Posterior cingulate gyrus (tissue), 11 donors: ENCODE results near the gene PLXNC1.

ENCODE experiments used
- DNase-seq, 10 donors: peaks; one replicate each; pipeline versions ENCODE4 v3.0.0 to v3.0.0-alpha.2; 2020 to 2021; ENCODE audit warnings: mixed read lengths in 3 of 10
- intact Hi-C: fragments of 100-400 bp; cut with DNase I; formaldehyde crosslinking; loops from one replicate; pipeline ENCODE4 v1.15.1; 2023

The PLXNC1 gene

DNA sequence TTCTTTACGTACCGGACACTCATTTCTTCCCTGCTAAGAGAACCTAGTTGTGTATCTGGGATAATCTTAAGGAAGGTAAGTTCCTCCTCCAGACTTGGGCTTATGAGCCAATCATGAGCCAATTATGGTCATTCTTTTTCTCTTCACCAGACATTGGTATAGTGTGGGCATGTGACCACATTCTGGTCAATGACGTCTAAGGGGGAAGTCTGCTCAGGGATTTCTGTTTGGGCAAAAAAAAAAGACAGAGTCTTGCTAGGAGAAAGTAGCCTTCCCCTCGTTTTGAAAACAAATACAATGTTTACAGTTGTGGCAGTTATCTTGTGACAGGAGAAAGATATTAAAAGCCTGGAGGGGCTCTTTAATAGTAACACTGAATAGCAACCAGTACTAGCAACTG lies 20.1 kb upstream of the PLXNC1 start:
- intact Hi-C loops = no loop called here

DNA sequence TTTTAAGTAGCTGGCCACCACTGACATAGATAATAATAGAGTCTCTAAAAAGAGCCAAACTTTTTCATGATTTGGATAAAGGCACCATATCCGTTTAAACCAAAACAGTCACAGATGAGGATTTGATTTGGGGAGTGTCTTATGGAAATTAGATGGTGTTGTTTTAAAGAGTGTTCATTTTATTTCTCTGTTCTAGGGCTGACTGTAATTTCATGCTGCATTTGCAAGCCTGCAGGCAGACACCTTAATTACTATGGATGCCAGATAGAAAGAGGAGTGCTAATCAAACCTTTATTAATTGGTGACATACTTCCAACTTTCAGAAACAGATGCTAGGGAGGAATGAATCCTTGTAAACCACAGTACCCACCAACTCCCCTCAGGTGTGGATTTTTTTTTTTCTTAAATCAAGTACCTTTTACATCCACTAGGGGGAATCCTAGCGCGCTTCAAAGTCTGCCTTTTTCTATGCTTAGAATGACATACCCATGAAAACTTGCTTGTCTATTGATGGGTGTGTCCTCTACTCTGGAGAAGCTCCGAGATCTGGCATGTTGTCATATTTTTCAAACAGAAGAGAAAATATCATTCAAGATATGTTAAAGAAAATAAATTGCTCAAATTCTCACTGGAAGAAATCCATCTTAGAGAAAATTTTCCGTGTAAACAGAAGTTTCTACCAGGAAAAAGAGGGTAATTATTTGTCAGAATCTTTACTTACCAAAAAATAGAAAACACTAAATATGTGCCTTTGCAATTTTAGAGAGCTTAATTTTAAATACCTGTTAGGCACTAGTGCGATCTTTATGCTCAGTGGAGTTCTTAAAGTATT lies 14.2 kb upstream of the PLXNC1 start:
- intact Hi-C loops = loop anchor here (1.0 to 10.0 kb wide), 2 partner anchors 399 to 851 kb away; no protein-coding TSS in a partner anchor
- DNase-seq = no peak

More for the DNA sequence above, 20.1 kb upstream of the PLXNC1 start:
- no peak for DNase-seq

DNA sequence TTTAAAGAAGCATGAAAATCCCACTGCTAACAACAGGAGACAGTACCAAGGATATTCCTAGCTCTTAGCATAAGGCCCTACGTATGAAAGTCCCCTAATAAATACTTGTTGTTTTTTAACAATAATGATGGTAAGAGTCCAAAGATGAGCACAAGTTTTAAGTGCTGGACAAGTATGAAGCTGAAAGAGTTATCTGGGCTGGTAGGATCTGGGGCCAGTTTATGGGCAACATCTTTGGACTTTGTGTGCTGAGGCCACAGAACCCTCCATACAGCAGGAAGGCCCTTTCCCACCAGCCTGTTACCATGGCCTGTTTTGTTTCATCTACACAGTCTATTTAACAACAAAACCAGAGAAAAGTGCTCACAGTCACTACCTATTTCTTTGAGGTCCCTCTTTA lies 12.5 kb upstream of the PLXNC1 start:
- intact Hi-C loops = loop anchor here (10.0 kb wide), 1 partner anchor 849 kb away; no protein-coding TSS in a partner anchor
- no peak for DNase-seq

DNA sequence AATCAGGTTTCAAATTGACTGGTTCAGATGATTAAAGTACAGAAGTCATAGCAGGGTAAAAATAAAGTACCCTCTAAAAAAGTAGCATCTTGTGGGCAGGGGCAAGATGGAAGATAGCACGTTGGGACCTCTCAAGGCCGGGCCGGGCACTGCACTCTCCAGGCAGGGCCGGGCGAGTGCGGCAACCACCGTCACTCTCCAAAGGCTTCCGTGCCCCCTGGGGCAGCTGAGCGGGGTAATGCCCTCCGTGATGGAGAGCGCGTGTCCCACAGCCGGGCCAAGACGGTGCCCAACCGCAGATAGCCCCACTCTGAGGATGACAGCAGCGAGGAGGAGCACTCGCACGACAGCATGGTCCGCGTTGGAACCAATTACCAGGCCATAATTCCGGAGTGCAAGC lies 8.6 kb upstream of the PLXNC1 start:
- intact Hi-C loops = loop anchor here (10.0 kb wide), 1 partner anchor 845 kb away; no protein-coding TSS in a partner anchor
- DNase-seq = peak in 1 of 10 donors; percentile 77

DNA sequence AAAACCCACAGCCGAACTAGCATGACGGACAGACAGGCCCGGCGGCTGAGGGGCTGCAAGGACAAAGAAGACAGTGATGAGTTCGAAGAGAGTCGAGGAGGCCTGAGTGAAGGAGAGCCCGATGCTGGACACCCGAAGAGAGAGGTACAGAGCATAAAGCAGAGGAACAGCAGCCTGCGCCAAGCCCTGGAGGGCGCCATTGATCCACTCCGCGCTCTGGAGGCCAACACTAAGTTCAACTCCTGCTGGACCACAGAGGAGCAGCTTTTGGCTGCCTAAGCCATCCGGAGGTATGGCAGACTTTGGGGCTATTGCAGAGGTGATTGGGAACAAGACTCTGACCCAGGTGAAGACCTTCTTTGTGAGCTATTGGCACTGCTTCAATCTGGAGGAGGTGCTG lies 7.8 kb upstream of the PLXNC1 start:
- peak in 1 of 10 donors; percentile 82 for DNase-seq

DNA sequence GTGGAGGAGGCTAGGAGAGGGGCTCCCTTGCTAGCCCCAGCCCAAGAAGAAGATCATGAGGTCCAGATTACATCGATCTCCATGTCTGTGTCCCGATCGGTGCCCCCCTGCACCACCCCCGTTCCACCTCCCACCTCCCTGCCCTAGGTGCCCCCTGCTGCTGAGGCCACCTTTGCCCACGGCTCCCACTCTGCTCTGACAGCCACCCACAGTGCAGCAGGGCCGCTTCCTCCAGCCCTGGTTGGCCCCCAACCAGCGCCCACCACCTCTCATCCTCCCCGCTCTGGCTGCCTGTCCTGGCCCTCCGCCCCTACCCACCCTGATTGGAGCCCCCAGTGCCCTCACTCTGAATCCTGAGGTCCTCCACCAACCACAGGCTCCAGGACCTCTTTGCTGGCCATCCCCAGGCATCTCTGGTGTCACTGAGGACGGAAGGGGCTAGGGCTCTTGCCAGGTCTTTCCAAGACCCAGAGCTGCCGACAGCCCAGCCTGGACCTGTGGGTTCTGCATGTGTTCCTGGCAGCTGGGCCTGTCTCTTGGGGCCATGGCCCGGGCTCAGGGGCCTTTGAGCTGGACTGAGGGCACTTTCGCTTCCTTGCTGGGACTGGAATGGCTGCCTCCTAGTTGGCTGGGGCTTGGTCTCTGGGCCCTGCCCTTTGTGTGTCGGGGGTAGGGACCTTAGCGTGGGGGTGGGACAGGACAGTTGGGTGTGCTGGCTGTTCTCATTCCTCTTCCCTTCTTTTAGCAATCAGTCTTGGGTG lies 7.2 kb upstream of the PLXNC1 start:
- intact Hi-C loops = no loop called here
- DNase-seq = peak in 3 of 10 donors; percentile 72 to 79 (median 73)

More for the DNA sequence above, 7.8 kb upstream of the PLXNC1 start:
- intact Hi-C loops = no loop called here

DNA sequence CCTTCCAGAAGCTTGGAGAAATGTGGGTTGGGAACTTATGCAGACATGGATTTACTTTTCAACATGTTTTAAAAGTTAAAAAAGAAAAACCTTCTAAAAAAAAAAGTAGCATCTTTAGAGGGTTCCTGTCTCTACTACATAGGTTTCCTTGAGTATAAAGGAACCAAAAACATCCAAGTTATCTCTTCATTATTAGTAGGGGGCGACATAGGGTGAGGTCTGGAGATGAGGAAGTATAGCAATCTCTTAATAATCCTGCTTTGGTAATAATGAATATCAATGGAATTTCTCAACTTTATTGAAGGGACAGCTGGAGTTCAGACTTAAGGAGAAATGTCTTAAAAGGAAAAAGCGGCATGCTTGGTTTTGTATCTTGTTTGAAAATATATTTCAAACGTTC lies 6.5 kb upstream of the PLXNC1 start:
- no peak for DNase-seq
- intact Hi-C loops = no loop called here

DNA sequence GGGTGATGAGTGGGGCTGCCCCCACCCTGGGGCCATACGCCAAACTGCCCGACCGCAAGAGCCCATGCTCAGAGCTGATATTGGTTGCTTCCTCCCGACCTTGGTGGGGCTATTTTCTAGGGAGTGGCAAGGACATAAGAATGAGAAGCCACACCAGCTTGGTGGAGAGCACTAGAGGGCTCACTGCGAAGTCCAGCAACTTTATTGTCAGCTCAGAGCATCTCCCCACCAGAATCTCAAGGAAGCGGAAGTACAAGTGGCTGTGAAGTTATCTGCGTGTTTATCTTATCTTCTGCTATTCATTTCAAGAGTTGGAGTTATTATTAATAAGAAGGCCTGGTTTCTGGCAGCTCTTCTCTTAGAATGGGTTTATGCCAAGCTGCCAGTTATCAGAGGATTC lies 4.9 kb upstream of the PLXNC1 start:
- intact Hi-C loops = no loop called here
- DNase-seq = no peak

DNA sequence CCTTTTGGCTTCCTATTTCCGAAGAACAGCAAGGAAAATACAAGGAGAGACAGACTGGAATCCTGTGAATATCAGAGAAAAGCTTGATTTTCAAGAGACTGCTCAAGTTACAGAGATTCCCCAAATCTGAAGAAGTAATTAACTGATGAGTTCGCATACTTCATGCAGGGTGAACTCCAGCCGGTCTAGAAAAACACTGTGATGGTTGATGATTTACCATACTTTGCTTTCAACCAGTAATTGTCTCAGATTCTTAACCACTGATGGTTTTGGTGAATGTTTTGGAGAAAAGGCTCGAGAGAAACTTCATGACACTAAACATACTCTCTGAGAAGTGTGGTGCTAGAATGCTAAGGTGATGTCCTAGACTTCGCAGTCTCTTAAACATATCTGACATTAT lies 4.4 kb upstream of the PLXNC1 start:
- intact Hi-C loops = loop anchor here (2.0 kb wide), 1 partner anchor 291 kb away; no protein-coding TSS in a partner anchor
- no peak for DNase-seq

DNA sequence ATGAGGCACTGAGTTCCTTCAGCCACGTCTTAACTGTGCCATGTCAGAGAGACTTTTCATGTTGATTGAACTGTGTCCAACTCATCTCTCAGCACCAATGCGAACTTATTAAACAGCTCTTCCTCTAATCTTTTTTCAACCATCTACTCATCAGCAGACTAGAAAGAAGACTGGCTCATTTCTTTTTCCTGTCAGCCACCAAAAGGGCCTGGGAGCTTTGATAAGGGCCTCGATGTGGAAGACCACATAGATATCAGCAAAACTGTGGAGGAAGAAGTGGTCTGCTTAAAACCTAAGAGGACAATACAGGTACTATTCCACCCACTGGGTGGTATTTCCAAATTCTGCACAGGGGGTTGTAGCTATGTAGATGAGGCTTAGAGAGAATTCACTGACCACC lies 3.6 kb upstream of the PLXNC1 start:
- no peak for DNase-seq

DNA sequence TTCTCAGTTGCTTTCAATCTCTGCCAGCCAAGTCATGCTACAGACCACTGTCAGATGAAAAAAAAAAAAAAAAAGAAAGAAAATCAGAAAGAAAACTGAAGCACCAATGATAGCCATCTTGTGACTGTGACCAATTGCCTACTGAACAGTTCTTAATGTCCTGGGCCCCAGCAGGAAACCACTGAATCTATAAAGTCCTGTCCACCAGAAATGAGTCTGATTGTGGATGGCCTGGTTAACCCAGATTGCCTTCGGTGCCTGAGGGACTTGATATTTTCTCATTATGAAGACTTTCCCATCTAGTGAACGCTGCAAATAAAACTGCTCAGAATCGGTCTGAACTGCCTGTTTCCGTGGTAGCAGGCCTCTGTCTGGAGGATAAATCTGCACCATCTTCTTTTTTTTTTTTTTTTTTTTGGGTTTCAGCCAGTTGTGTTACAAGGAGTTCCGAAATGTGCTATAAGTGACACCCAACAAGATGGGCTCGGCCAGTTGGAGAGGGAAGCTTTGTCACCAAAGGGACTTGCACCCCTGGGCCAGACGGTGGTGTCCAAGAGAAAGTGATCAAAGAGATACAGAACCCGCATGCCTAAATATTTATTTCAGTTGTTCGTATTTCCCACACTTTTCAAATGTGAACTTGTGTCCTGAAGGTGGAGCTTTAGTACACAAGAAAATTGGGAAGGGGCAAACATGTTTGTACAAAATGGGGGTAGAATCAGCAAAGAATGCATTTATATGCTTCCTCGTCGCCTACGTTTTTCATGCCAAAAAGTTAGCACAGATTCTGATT lies 3.0 kb upstream of the PLXNC1 start:
- DNase-seq = peak in 5 of 10 donors; percentile 38 to 85 (median 82)
- intact Hi-C loops = loop anchor here (1.0 to 2.0 kb wide), 2 partner anchors 289 to 387 kb away; no protein-coding TSS in a partner anchor

More for the DNA sequence above, 3.6 kb upstream of the PLXNC1 start:
- intact Hi-C loops = loop anchor here (1.0 to 2.0 kb wide), 2 partner anchors 290 to 388 kb away; no protein-coding TSS in a partner anchor

DNA sequence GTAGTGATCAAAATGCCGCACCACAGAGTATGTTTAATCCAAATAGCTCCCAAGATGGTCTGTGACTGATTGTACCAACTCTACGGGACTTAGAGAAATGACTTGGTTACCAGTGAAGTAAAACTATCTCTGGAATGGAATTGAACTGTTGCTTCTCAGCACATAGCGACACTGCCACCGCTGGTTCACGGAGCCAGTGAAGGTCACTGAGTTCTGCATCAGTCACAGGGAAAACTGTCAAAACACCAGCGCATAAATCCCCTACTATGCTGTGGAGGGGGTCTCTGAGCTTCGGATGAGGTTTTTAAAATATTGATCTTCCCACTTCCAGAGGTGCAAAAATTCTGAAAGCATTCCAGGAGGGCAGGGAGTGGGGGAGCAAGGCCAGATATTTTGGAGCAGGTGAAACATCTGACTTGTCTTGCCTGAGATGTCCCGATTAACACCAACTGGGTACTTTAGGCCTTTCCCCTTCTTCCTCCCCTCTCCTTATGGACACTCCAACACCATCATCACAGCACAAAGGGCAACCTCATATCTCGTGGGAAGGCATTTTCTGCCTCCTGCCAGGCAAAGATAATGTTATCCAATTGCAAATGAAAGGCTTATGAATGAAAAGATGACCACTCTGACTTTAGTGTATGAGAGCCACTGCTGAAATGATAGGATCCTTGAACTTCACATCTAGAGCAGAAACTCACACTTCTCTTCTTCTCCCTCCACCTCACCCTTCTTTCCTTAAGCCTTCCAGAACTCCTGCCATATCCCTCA lies 2.0 kb upstream of the PLXNC1 start:
- DNase-seq = no peak
- intact Hi-C loops = no loop called here

DNA sequence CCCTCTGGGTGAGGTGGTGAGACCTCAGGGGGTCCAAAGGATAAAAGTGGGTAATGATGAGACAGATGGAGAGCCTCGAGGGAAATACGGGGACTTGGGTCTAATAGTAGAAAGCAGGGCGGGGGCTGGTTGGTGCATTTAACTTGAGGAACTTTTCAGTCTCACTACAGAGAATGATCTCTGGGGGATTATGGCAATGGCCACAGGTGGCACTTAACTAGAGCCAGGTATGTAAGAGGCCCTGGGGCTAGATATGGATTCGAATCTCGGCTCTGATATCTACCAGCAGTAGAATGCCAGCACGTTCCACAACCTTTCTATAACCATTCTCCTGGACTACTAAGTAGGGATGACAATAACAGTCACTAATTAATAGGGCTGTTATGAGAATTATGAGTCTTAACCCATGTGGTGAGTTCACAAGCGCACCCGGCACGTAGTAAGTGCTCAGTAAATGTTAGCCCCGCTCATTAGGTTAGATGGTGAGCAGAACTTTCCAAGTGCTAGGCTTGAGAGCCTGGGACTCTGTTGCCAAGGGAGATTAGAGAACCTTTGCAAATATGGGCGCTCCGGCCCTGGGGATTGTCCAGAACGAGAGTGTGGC lies 888 bp upstream of the PLXNC1 start:
- intact Hi-C loops = no loop called here
- DNase-seq = no peak

DNA sequence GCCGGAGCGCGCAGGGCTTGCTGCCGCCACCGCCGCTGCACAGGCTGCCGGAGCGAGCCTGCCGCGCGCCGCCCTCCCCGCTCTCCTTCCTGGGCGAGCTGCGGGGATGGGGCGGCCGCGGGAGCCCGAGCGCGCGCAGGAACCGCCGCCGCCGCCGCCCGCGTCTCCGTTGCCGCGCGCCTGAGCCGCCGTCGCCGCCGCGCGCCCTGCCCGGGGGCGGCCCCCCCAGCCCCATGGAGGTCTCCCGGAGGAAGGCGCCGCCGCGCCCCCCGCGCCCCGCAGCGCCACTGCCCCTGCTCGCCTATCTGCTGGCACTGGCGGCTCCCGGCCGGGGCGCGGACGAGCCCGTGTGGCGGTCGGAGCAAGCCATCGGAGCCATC lies 352 bp downstream of the PLXNC1 start:
- peak in 2 of 10 donors; percentile 31 to 40 for DNase-seq
- intact Hi-C loops = no loop called here

DNA sequence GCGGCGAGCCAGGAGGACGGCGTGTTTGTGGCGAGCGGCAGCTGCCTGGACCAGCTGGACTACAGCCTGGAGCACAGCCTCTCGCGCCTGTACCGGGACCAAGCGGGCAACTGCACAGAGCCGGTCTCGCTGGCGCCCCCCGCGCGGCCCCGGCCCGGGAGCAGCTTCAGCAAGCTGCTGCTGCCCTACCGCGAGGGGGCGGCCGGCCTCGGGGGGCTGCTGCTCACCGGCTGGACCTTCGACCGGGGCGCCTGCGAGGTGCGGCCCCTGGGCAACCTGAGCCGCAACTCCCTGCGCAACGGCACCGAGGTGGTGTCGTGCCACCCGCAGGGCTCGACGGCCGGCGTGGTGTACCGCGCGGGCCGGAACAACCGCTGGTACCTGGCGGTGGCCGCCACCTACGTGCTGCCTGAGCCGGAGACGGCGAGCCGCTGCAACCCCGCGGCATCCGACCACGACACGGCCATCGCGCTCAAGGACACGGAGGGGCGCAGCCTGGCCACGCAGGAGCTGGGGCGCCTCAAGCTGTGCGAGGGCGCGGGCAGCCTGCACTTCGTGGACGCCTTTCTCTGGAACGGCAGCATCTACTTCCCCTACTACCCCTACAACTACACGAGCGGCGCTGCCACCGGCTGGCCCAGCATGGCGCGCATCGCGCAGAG lies 873 bp downstream of the PLXNC1 start:
- peak in 7 of 10 donors; percentile 26 to 93 (median 46) for DNase-seq
- intact Hi-C loops = no loop called here

DNA sequence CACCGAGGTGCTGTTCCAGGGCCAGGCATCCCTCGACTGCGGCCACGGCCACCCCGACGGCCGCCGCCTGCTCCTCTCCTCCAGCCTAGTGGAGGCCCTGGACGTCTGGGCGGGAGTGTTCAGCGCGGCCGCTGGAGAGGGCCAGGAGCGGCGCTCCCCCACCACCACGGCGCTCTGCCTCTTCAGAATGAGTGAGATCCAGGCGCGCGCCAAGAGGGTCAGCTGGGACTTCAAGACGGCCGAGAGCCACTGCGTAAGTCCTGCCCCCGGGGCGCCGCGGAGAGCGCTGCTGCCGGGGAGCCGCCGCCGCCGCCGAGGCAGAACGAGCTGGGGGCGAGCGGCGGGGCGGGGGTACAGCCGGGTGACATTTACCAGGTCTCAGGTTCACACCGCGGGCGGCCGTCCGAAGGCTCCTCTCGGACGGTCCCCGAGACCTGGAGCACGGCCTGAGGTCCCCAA lies 1.4 kb downstream of the PLXNC1 start:
- peak in 9 of 10 donors; percentile 12 to 90 (median 45) for DNase-seq
- intact Hi-C loops = loop anchor here (10.0 kb wide), 1 partner anchor 105 kb away; no protein-coding TSS in a partner anchor

DNA sequence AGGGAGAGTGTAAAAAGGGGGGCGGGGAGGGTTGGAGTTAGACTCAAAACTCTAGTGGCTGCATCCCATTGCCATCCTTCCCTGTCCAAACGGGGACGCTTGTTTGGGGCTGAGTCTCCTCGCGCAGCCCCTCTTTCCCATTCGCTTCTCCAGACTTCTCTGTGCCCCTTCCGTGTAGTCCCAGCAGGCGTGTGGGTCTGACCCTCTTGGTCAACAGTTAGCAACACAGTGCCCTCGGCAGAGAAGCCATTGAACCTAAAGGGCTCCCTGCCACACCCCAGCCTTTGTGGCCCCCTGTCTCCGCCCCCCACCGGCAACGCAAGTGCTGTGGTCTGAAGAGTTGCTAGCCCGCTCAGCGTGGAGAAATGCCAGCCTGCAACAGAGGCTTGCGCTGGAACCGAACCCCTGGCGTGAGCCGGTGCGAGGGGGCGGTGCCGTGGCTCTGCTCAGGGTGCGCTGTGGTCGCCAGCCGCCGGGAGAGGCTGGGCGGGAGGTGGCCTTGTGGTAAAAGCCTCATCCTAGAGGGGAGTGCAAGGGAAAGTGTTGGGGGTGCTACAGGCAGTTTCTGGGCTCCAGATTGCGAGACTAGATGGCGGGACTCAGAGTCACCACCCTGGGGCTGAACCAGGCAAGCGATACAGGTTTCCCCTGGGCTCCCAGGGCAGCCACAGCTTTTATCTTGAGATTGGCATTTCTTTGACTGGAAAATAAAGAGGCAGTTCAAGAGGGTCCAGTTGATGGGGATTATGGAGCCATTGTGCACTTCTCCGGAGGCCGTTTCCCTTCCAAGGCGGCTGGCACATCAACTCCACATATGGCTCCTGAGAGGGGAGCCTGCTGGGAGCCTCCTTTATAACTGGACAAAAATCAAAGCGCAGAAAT lies 2.1 kb downstream of the PLXNC1 start:
- intact Hi-C loops = loop anchor here (10.0 kb wide), 1 partner anchor 104 kb away; no protein-coding TSS in a partner anchor
- peak in 5 of 10 donors; percentile 24 to 85 (median 30) for DNase-seq
